ENCODE data around the gene KIFC1.

Gene KIFC1

DNA sequence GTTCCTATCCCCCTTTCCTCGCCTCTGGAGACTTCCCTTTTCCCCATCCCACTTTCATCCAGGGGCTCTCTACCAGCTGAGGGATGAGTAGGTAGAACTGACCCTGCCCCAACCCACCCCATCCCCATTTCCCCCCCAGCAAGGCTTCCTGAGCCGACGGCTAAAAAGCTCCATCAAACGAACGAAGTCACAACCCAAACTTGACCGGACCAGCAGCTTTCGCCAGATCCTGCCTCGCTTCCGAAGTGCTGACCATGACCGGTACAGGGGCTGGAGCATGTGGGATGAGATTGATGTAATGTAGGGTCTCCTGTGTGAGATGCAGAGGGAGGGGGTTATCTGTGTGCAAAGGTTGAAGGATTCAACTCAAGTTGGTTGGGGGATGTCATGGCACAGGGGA is 40.9 kb downstream of the KIFC1 start:
- Histone ChIP-seq H3K27ac (no peak overlapping the region), H3K36me3 (peaks cover 76% of the 10 kb centered on the region), H3K9me3 (ENCODE audit: severe bottlenecking) (no peaks in the 10 kb centered on the region), H3K4me3 (ENCODE audit: low read depth, low read length) (no peak overlapping the region), H3K27me3 (ENCODE audit: insufficient read depth, low read depth, severe bottlenecking) (no peaks in the 10 kb centered on the region)
- no peak for DNase-seq
- TF ChIP-seq CTCF (IDR thresholded peaks at IDR 0.05; ENCODE audit: low read depth, low read length), result no peak

- no peak for TF ChIP-seq CTCF (IDR thresholded peaks at IDR 0.05; ENCODE audit: low read depth, low read length)
- peaks cover 79% of the 10 kb centered on the region for H3K36me3 ChIP-seq
- H3K27me3 ChIP-seq (ENCODE audit: insufficient read depth, low read depth, severe bottlenecking), result no peaks in the 10 kb centered on the region
- H3K27ac ChIP-seq, result no peak overlapping the region
- no peak overlapping the region for H3K4me3 ChIP-seq (ENCODE audit: low read depth, low read length)
- DNase-seq, result no peak
- no peaks in the 10 kb centered on the region for H3K9me3 ChIP-seq (ENCODE audit: severe bottlenecking)
Measured at GRCh38 chr6:33433001-33433543, 41.4 kb downstream of the KIFC1 start.

DNA sequence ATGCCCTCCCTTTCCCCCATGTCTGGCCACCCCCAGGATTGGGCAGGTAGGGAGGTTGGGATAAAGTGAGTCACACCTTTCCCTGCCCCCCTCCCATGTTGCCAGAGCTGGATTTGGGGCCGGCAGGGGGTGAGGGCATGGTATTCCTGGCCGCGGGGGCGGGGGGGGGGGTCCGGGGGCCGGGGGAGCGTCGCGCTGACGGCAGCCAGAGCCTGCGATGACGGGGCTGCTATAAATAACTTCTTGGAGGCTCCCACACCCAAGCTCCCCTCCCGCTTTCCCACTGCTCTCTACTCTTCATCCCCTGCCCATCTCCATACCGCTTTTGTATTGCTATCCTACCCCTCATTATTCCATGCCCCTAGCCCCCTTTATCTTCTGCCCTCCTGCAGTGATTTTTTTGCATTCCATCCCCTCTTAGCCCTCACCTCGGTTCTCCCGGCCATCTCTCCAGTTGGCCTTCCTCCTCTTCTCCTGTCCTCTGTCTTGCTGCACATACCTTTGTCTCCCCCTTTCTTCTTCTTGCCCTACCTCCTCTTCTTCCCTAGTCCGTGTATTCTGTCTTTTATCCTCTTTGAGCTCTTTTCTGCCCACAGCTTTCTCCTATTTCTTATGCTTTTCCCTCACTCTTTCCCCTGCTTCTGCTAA is 42.0 kb downstream of the KIFC1 start:
- Histone ChIP-seq H3K4me3 (ENCODE audit: low read depth, low read length) (no peak overlapping the region), H3K9me3 (ENCODE audit: severe bottlenecking) (no peaks in the 10 kb centered on the region), H3K27ac (no peak overlapping the region), H3K27me3 (ENCODE audit: insufficient read depth, low read depth, severe bottlenecking) (no peaks in the 10 kb centered on the region), H3K36me3 (peaks cover 80% of the 10 kb centered on the region)
- no peak for TF ChIP-seq CTCF (IDR thresholded peaks at IDR 0.05; ENCODE audit: low read depth, low read length)
- DNase-seq, result no peak

- Histone ChIP-seq H3K27me3 (ENCODE audit: insufficient read depth, low read depth, severe bottlenecking) (no peaks in the 10 kb centered on the region), H3K9me3 (ENCODE audit: severe bottlenecking) (no peaks in the 10 kb centered on the region), H3K27ac (no peak overlapping the region), H3K4me3 (ENCODE audit: low read depth, low read length) (no peak overlapping the region), H3K36me3 (peaks cover 85% of the 10 kb centered on the region)
- TF ChIP-seq CTCF (IDR thresholded peaks at IDR 0.05; ENCODE audit: low read depth, low read length), result no peak
- no peak for DNase-seq
Measured at GRCh38 chr6:33434961-33435360, 43.3 kb downstream of the KIFC1 start.

- Histone ChIP-seq H3K27me3 (ENCODE audit: insufficient read depth, low read depth, severe bottlenecking) (no peaks in the 10 kb centered on the region), H3K9me3 (ENCODE audit: severe bottlenecking) (no peaks in the 10 kb centered on the region), H3K27ac (no peak overlapping the region), H3K36me3 (peaks cover 89% of the 10 kb centered on the region), H3K4me3 (ENCODE audit: low read depth, low read length) (no peak overlapping the region)
- DNase-seq, result no peak
- TF ChIP-seq CTCF (IDR thresholded peaks at IDR 0.05; ENCODE audit: low read depth, low read length), result no peak
Measured at GRCh38 chr6:33437666-33438065, 46.0 kb downstream of the KIFC1 start.
